ENCODE measurements around the gene ZNF124. TPM values are rescaled to one million over a fixed set of nuclear protein-coding genes. Genes with fewer than 3 reads are reported as not detected.
A peak's percentile ranks its signal among the peaks of the same experiment; 100 is the strongest.

The ZNF124 gene
- total RNA-seq, 2 donors from 2014 or later: 19.9 to 28.9 TPM

- DNase-seq (ENCODE audit: low spot score) (no peak), ATAC-seq (ENCODE audit: insufficient number of reproducible peaks, low FRiP score, low read depth) (no peak)
- Histone ChIP-seq H3K27me3 (replicated peaks; ENCODE audit: insufficient read depth) (no peaks in the 10 kb centered on the region), H3K27ac (no peak overlapping the region), H3K4me3 (peak overlapping the region; percentile 95), H3K9me3 (no peaks in the 10 kb centered on the region), H3K36me3 (no peaks in the 10 kb centered on the region), H3K4me1 (ENCODE audit: control insufficient read depth in 1 of 2, low read depth in 2 of 2) (peaks cover 16 to 25% of the 10 kb centered on the region in 2 donors)
- TF ChIP-seq CTCF (IDR thresholded peaks at IDR 0.05): no peak
Observed at GRCh38 chr1:247211339-247211738, 39.5 kb upstream of the ZNF124 start.

GRCh38 chr1:247210376-247211117, 38.7 kb upstream of the ZNF124 start:
- H3K27ac ChIP-seq: peak overlapping the region; percentile 80 to 86
- peak; percentile 99 for ATAC-seq (ENCODE audit: insufficient number of reproducible peaks, low FRiP score, low read depth)
- H3K27me3 ChIP-seq (replicated peaks; ENCODE audit: insufficient read depth): no peaks in the 10 kb centered on the region
- no peaks in the 10 kb centered on the region for H3K9me3 ChIP-seq
- TF ChIP-seq CTCF (IDR thresholded peaks at IDR 0.05): no peak
- H3K36me3 ChIP-seq: no peaks in the 10 kb centered on the region
- peaks cover 16 to 25% of the 10 kb centered on the region in 2 donors for H3K4me1 ChIP-seq (ENCODE audit: control insufficient read depth in 1 of 2, low read depth in 2 of 2)
- H3K4me3 ChIP-seq: peak overlapping the region; percentile 95
- DNase-seq (ENCODE audit: low spot score): peak; percentile 94

- H3K27me3 ChIP-seq (replicated peaks; ENCODE audit: insufficient read depth): no peaks in the 10 kb centered on the region
- no peak for DNase-seq (ENCODE audit: low spot score)
- peak overlapping the region; percentile 80 to 86 for H3K27ac ChIP-seq
- peaks cover 16 to 25% of the 10 kb centered on the region in 2 donors for H3K4me1 ChIP-seq (ENCODE audit: control insufficient read depth in 1 of 2, low read depth in 2 of 2)
- TF ChIP-seq CTCF (IDR thresholded peaks at IDR 0.05): no peak
- no peaks in the 10 kb centered on the region for H3K9me3 ChIP-seq
- no peaks in the 10 kb centered on the region for H3K36me3 ChIP-seq
- ATAC-seq (ENCODE audit: insufficient number of reproducible peaks, low FRiP score, low read depth): no peak
- peak overlapping the region; percentile 95 for H3K4me3 ChIP-seq
Observed at GRCh38 chr1:247210062-247210375, 38.2 kb upstream of the ZNF124 start.

GRCh38 chr1:247209396-247209795, 37.6 kb upstream of the ZNF124 start:
- H3K27me3 ChIP-seq (replicated peaks; ENCODE audit: insufficient read depth): no peaks in the 10 kb centered on the region
- H3K9me3 ChIP-seq: no peaks in the 10 kb centered on the region
- ATAC-seq (ENCODE audit: insufficient number of reproducible peaks, low FRiP score, low read depth): no peak
- H3K4me3 ChIP-seq: peak overlapping the region; percentile 95
- H3K27ac ChIP-seq: no peak overlapping the region
- TF ChIP-seq CTCF (IDR thresholded peaks at IDR 0.05): no peak
- no peaks in the 10 kb centered on the region for H3K36me3 ChIP-seq
- DNase-seq (ENCODE audit: low spot score): no peak
- H3K4me1 ChIP-seq (ENCODE audit: control insufficient read depth in 1 of 2, low read depth in 2 of 2): peaks cover 16 to 25% of the 10 kb centered on the region in 2 donors

- H3K9me3 ChIP-seq: no peaks in the 10 kb centered on the region
- H3K4me3 ChIP-seq: no peak overlapping the region
- no peak for DNase-seq (ENCODE audit: low spot score)
- H3K4me1 ChIP-seq (ENCODE audit: control insufficient read depth in 1 of 2, low read depth in 2 of 2): peaks cover 10 to 15% of the 10 kb centered on the region in 2 donors
- H3K36me3 ChIP-seq: peaks cover 4% of the 10 kb centered on the region
- ATAC-seq (ENCODE audit: insufficient number of reproducible peaks, low FRiP score, low read depth): no peak
- no peak overlapping the region for H3K27ac ChIP-seq
- H3K27me3 ChIP-seq (replicated peaks; ENCODE audit: insufficient read depth): no peaks in the 10 kb centered on the region
- TF ChIP-seq CTCF (IDR thresholded peaks at IDR 0.05): no peak
Observed at GRCh38 chr1:247204177-247204647, 32.4 kb upstream of the ZNF124 start.

All from thoracic aorta (tissue), 2 donors.